Muscle of arm (tissue), 14 donors: ENCODE results near the gene TNFRSF9. TPM values are rescaled to one million over a fixed set of nuclear protein-coding genes. Genes with fewer than 3 reads are reported as not detected.
"Not testable (repeated sequence)": the region's sequence is repeated elsewhere in the genome, so short reads cannot be mapped to it uniquely, and the experiment has no call there.

Experiments
- DNase-seq: peaks from one replicate; pipeline ENCODE4 v3.0.0-alpha.2; 2013
- long read RNA-seq, 11 donors: transcript quantifications; one replicate each; lab custom pipeline, GENCODE V29; 2026
- polyA plus RNA-seq, 12 donors: library from polyadenylated mRNA; unstranded; fragments of 120-200 nt; gene quantifications; one replicate each; pipeline ENCODE4 v1.2.1, GENCODE V29; 2013; ENCODE audit not compliant: insufficient read length in 12 of 12

Gene TNFRSF9
- under 1 TPM in 9 of 12 donors, not detected in 3; 0.03 to 0.54 (median 0.09) TPM for polyA plus RNA-seq
- long read RNA-seq, donor 1, result 0 reads
- long read RNA-seq, donor 2, result 0 reads
- long read RNA-seq, donor 3, result 0 reads
- long read RNA-seq, donor 4, result 0 reads
- long read RNA-seq, donor 5, result 0 reads
- long read RNA-seq, donor 6, partial matches to known transcripts, result 134 of 175 reads
- long read RNA-seq, donor 6, other reads (novel, unspliced or antisense), result 41 of 175 reads
- long read RNA-seq, donor 7, result 0 reads
- long read RNA-seq, donor 8, result 0 reads
- long read RNA-seq, donor 9, result 0 reads
- long read RNA-seq, donor 10, partial matches to known transcripts, result 118 of 351 reads
- long read RNA-seq, donor 10, other reads (novel, unspliced or antisense), result 233 of 351 reads
- long read RNA-seq, donor 11, result 0 reads

GRCh38 chr1:7940745-7941436 is at the start of gene TNFRSF9:
Gene TNFRSF9, minus strand, starts transcription at chr1:7940839. Its CDS starts 845 bp downstream, at chr1:7939994.
- DNase-seq, result no peak

GRCh38 chr1:7989762-7990428 is 49.3 kb upstream of the TNFRSF9 start:
- DNase-seq, result no peak

DNA sequence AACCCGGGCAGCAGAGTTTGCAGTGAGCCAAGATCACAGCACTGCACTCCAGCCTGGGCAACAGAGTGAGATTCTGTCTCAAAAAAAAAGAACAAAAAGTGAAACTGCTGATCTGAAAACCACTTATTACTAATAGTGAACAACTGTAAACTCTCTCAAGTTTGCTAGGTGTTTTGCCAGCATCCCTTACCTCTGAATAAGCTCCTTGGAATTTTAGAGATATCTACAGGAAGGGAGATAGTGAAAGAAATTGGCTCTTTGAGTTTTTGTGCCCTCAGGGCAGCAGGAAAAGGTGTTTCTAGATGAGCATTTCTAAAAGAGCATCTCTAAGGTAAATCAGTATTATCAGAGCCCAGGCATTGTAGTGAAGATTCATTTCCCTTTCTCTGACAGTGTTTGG is 47.9 kb upstream of the TNFRSF9 start:
- DNase-seq, result no peak

GRCh38 chr1:7987528-7987927 is 46.9 kb upstream of the TNFRSF9 start:
- no peak for DNase-seq

DNA sequence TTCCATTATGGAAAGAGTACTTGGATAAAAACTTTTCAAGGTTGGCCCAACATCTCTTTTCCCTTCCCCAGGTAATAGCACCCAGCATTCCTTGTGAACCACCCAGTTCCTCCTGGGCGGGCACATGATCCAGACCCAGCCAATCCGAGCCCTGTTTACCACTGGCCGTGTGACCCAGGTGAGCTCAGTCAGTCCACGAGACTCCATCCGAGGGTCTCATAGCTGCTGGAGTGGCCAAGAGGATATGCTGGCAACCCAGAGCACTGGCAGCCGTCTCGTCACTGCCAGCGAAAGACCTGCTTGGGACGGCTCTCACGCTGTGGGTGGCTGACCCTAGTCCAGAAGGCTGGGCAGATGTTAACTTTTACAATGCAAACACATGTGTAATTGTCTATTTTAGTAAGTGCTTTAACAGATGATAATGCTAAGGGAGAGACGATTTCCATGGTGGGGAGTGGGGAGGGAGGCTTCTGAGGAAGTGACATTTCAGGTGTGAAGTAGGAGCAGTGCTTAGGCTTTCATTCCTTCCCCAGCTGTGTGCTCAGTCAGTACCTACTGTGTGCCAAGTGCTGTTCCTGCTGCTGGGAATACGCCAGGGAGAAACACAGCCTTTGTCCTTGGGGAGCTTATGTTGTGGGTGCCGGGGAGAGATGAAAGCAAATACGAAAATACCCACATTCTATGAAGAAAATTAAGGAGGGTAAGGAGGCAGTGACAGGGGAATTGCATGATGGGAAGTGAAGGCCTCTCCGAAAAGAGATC is 45.4 kb upstream of the TNFRSF9 start:
- DNase-seq, result no peak

DNA sequence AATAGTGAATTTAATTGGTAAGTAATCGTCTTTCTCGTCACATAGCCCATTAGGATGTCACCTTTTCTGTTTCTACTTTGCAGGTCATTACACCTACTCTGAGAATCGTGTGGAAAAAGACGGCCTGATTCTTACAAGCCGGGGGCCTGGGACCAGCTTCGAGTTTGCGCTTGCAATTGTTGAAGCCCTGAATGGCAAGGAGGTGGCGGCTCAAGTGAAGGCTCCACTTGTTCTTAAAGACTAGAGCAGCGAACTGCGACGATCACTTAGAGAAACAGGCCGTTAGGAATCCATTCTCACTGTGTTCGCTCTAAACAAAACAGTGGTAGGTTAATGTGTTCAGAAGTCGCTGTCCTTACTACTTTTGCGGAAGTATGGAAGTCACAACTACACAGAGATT is 44.2 kb upstream of the TNFRSF9 start:
- DNase-seq, result no peak

GRCh38 chr1:7983086-7983778 is 42.6 kb upstream of the TNFRSF9 start:
- no peak for DNase-seq

DNA sequence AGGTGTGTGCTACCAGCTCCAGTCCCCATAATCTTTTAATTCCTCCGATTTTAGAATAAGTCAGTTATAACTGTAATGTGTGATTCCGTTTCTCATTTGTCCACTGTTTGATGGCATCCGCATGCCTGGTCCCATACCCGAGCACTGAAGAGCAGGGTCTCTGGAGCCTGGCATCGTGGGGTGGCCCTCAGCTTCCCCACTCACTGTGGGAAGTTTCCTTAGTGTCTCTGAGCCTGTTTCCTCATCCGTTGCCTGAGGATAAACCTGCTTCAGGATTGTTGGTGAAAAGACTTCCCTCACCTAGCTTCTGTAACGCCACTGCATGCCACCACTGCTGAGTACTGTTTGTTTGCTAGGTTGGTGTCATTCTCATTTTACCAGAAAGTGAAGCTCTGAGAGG is 40.3 kb upstream of the TNFRSF9 start:
- no peak for DNase-seq

GRCh38 chr1:7975212-7975865 is 34.7 kb upstream of the TNFRSF9 start:
- peak; percentile 25 for DNase-seq

GRCh38 chr1:7973086-7973485 is 32.4 kb upstream of the TNFRSF9 start:
- DNase-seq, result no peak

- DNase-seq, result no peak
Measured at GRCh38 chr1:7972285-7972684, 31.6 kb upstream of the TNFRSF9 start.

DNA sequence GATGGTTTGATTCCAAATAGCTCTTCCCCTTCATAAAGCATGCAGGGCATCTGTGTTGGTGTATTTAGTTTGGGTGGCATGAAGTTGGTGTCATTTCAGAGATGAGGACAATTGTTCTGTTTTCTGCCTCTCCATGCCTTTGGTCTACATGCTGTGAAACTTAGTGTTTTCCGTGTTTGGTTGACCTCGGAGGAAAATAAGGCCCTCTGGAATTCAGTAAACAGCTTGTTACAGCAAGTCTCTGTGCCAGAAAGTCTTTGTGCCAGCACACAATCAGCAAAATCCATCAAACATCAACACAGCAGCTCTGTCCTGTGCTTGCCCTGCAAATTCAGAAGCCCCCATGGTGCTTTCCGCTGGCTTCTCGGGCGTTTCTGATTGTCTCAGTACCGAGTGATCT is 30.4 kb upstream of the TNFRSF9 start:
- no peak for DNase-seq

- DNase-seq, result no peak
Measured at GRCh38 chr1:7970246-7970645, 29.6 kb upstream of the TNFRSF9 start.

DNA sequence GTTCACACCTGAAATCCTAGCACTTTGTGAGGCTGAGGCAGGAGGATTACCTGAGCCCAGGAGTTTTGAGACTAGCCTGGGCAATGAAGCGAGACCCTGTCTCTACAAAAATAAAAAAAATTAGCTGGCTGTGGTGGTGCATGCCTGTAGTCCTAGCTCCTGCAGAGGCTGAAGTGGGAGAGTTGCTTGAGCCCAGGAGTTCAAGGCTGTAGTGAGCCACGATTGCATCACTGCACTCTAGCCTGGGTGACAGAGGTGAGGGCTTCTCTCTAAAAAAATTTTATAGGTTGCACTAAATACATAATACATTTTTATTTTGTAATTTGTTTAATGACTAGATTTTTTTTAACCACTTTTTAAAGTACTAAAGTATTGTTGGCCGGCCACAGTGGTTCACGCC is 27.0 kb upstream of the TNFRSF9 start:
- no peak for DNase-seq

DNA sequence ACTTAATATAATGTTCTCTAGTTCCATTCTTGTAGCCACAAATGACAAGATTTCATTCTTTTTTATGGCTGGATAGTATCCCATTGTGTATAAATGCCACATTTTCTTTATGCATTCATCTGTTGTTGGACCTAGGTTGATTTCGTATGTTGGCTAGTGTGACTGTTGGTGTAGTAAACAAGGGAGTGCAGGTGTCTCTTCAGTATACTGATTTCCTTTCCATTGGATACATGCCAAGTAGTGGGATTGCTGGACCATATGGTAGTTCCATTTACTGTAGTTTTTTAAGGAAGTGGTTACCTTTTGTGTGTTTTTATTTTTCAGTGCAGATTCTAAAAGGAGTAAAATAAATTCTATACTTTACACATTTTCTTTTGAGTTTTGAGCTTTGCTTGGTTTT is 26.6 kb upstream of the TNFRSF9 start:
- DNase-seq, result no peak

DNA sequence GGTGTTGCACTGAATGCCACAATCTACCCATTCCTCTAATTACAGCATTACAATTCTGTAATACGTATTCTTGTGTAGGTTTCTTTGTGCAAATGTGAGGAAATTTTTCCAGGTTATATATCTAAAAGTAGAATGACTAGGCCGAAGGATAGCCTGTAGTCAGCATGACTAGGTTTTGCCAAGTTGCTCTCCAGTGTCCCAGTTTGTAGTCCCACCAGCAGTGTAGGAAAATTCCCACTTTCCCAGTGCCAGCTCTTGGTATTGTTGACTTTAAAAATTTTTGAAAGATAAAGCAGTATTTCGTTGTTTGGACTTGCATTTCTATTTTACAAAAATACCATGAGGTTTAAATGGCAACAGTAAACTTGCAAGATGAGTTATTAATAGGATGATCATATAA is 23.8 kb upstream of the TNFRSF9 start:
- DNase-seq, result no peak

GRCh38 chr1:7963841-7964240 is 23.2 kb upstream of the TNFRSF9 start:
- not testable (repeated sequence) for DNase-seq

DNA sequence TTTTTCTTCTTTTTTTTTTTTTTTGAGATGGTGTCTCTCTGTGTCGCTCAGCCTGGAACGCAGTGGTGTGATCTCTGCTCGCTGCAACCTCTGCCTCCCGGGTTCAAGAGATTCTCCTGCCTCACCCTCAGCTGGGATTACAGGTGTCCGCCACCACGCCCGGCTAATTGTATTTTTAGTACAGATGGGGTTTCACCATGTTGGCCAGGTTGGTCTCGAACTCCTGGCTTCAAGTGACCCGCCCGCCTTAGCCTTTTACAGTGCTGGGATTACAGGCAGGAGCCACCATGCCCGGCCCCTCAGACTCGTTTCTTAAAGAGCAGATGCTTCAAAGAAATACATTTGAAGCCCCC is 22.7 kb upstream of the TNFRSF9 start:
- DNase-seq, result not testable (repeated sequence)

DNA sequence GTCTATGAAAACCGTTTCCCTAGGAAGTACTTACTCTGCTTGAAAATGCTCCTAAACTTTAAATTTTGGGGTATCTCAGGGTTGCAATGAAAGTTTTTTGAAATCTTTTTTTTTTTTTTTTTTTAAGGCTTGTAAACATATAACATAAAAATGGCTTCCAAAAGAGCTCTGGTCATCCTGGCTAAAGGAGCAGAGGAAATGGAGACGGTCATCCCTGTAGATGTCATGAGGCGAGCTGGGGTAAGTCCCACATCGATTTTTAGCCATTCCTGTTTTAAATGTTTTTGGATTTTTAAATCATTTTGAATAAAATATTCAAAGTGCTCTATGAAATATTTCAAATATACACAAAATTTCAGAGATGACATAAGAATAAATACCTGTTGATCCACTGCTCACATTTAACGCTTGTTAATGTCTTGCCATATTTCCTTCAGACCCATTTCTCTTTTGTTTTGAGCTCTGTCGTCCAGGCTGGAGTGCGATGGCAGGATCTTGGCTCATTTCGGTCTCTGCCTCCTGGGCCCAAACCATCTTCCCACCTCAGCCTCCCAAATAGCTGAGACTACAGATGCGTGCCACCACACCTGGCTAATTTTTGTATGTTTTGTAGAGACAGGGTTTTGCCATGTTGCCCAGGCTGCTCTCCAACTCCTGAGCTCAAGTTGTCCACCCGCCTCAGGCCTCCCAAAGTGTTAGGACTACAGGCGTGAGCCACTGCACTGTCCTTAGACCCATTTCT is 22.2 kb upstream of the TNFRSF9 start:
- DNase-seq, result no peak

DNA sequence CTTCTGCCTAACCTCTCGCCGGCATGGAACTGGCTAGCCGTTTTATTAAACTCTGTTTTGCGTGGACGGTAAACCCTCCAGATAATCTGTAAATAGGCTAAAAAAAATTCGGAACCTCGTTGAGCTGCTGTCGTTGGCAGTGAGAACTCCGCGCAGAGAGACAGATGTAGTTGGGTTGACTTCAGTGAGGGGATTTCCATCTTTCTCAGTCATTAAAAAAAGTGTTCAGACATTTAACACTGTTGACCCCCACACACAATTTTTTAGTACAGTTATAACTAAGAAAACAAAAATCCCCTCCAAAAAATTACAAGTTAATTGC is 21.3 kb upstream of the TNFRSF9 start:
- DNase-seq, result no peak
